ENCODE measurements around the gene OGDH.
A peak's percentile ranks its signal among the peaks of the same experiment; 100 is the strongest.

OGDH gene

DNA sequence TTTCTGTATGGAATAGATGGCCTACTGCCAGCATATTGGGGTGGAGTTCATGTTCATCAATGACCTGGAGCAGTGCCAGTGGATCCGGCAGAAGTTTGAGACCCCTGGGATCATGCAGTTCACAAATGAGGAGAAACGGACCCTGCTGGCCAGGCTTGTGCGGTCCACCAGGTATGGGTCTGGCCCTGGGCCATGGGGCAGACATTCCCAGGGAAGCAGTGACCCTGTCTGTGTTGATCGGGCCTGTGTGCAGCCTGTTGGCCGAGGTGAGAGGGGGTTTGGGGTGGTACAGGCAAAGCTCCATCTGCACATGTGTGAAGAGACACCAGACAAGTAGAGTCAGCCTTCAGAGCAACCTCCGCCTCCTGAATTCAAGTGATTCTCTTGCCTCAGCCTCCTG lies 67.3 kb downstream of the OGDH start:
- TF ChIP-seq, protein P1, sequence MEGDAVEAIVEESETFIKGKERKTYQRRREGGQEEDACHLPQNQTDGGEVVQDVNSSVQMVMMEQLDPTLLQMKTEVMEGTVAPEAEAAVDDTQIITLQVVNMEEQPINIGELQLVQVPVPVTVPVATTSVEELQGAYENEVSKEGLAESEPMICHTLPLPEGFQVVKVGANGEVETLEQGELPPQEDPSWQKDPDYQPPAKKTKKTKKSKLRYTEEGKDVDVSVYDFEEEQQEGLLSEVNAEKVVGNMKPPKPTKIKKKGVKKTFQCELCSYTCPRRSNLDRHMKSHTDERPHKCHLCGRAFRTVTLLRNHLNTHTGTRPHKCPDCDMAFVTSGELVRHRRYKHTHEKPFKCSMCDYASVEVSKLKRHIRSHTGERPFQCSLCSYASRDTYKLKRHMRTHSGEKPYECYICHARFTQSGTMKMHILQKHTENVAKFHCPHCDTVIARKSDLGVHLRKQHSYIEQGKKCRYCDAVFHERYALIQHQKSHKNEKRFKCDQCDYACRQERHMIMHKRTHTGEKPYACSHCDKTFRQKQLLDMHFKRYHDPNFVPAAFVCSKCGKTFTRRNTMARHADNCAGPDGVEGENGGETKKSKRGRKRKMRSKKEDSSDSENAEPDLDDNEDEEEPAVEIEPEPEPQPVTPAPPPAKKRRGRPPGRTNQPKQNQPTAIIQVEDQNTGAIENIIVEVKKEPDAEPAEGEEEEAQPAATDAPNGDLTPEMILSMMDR (IDR thresholded peaks at IDR 0.05), result no peak
- Histone ChIP-seq H3K4me3 (no peak overlapping the region), H3K27ac (no peak overlapping the region)
- DNase-seq (ENCODE audit: low spot score), result no peak

DNA sequence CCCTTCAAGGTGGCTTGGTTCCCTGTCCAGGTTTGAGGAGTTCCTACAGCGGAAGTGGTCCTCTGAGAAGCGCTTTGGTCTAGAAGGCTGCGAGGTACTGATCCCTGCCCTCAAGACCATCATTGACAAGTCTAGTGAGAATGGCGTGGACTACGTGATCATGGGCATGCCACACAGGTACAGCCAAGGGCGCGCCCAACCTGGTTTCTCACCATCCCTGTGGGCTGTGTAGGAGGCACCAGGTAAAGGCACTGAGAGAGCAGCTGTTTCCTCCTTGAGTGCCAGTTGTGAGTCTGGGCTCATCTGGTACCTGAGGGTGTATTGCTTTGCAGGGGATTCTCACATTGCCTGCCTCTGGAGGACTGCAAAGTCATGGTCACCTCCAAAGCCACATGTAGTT lies 68.0 kb downstream of the OGDH start:
- no peak overlapping the region for H3K27ac ChIP-seq
- TF ChIP-seq, protein P1 (IDR thresholded peaks at IDR 0.05), result no peak
- DNase-seq (ENCODE audit: low spot score), result no peak
- no peak overlapping the region for H3K4me3 ChIP-seq

DNA sequence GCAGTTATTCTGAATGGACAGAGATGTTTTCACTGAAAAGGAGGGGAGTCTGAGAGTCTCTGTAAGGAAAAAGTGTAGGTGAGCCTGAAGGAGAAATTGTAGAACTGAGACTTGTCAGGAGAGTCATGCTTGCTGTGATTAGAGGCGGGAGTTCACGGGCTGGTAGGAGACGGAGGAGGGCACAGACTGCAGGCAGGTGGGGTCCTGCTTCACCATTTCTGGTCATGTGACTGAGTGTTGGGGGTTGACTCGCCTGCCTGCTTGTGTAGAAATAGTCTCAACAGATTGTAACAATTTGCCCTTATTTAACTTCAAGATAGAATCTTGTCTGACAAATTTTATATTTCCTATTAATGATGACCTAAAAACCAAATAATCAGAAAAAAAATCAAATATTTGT lies 70.3 kb downstream of the OGDH start:
- Histone ChIP-seq H3K4me3 (no peak overlapping the region), H3K27ac (no peak overlapping the region)
- TF ChIP-seq, protein P1 (IDR thresholded peaks at IDR 0.05), result no peak
- no peak for DNase-seq (ENCODE audit: low spot score)

DNA sequence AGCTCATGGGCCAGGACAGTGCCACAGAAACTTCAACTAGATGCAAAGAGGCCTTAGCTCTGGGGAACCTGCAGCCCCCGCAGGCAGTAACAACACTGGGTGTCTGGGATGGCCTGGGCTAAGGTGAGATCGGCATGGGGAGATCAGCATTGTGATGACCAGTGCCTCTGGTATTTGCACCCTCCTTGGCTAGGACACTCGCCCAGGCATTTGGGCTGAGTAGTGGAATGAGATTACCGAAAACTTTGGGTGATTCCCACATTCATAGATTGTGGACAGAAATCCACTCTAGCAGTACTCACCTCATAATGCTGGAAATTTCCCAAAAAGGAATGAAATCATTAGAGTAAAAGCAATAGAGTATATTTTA lies 71.7 kb downstream of the OGDH start:
- Histone ChIP-seq H3K27ac (peak overlapping the region in 1 of 2 donors; percentile 1), H3K4me3 (no peak overlapping the region)
- no peak for DNase-seq (ENCODE audit: low spot score)
- TF ChIP-seq, protein P1 (IDR thresholded peaks at IDR 0.05), result no peak

DNA sequence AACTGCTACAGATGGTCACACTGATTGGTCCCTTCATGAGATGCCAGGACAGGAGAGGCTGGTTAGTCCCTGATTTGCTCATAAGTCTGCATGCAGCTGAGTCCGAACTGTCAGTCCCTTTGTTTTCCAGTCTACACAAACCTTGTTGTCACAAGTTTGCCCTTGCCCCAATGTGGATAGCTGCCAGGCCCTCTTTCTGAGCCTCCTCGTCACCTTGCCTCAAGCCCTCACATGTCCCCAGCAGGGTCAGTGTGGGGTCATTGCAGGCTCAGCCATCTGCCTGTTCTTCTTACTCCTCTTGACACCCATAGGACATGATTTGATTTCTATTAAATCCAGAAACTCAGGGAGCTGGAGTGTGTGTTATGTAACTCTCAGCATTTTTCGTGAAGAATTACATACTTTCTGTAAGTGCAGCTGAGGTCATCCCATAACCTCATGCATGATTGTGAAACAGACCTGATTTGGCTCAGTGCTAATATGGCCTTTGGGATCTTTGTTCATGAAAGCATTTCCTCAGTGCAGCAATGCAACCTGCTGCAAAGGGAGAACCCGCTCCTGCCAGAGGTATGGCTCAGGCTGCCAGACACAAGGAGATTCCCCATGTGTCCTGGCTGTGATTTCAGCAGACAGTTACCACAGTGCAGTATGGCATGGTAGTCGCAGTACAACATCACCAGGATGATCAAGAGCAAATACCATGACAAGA lies 72.2 kb downstream of the OGDH start:
- TF ChIP-seq, protein P1 (IDR thresholded peaks at IDR 0.05), result no peak
- Histone ChIP-seq H3K27ac (peak overlapping the region in 1 of 2 donors; percentile 1), H3K4me3 (no peak overlapping the region)
- DNase-seq (ENCODE audit: low spot score), result no peak

DNA sequence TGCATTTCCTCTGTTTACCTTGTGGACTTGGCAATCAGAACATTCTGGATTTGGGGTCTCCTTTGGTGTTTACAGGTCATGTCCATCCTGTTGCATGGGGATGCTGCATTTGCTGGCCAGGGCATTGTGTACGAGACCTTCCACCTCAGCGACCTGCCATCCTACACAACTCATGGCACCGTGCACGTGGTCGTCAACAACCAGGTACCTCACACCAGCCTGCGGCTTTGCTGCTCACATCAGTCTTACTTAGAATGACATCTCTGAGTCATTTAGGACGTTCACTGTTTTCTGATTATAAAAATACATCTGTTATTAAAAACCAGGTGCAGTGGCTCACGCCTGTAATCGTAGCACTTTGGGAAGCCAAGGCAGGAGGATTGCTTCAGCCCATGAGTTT lies 75.2 kb downstream of the OGDH start:
- DNase-seq (ENCODE audit: low spot score), result no peak

DNA sequence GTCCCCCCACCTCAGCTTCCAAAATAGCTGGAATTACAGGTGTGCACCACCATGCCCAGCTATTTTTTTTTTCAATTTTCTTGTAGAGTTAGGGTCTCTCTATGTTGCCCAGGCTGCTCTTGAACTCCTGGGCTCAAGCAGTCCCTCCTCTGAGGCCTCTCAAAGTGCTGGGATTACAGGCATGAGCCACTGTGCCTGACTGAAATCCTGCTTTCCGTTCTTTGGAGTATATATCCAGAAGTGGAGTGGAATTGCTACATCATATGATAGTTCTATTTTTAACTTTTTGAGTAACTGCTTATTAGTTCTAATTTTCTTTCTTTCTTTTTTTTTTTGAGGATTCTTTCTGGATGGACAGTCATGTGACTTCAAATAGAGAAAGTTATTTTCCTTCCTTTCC lies 79.3 kb downstream of the OGDH start:
- Histone ChIP-seq H3K27ac (no peak overlapping the region), H3K4me3 (no peak overlapping the region)
- TF ChIP-seq, protein P1 (IDR thresholded peaks at IDR 0.05), result no peak
- DNase-seq (ENCODE audit: low spot score), result no peak

More for the DNA sequence above, 75.2 kb downstream of the OGDH start:
- Histone ChIP-seq H3K4me3 (no peak overlapping the region), H3K27ac (no peak overlapping the region)
- TF ChIP-seq, protein P1 (IDR thresholded peaks at IDR 0.05), result no peak

Data from coronary artery (tissue), 2 donors.